Measurements from ENCODE around the gene LTC4S. TPM values are rescaled to one million over a fixed set of nuclear protein-coding genes. Genes with fewer than 3 reads are reported as not detected.
A peak's percentile ranks its signal among the peaks of the same experiment; 100 is the strongest.
"Not testable (repeated sequence)": the region's sequence is repeated elsewhere in the genome, so short reads cannot be mapped to it uniquely, and the experiment has no call there.

The LTC4S gene
- total RNA-seq, 1 donor: 3.3 TPM

DNA sequence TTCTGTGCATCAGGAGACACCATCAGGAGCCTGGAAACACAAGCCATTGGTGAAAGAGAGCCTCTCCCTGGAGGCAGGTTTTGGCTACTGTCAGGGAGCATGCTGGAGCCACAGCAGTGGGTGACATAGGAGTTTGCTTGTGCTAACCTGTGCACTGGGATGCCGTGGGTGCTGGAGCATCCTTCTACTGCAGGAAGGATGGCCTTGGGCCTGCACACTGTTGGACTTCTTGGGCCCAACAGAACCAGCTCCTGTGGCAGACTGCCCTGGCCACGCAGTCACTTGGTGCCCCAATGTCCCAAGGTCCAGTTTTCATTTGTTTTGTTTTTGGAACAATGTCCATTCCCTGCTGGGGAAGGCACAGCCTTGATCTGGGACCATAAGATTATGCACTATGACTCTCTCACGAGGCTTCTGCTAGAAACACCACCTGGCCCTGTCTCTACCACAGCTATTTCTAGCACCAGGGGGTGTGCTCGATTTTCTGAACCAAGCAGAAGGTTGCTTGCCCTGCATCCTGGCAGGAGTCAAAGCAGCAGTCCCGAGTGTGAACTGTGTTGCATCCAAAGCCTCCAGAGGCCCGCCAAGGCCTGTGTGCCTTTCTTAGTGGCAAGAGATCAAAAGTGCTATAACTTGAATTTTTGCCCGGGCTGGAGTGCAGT lies 5.5 kb upstream of the LTC4S start:
- no peak for TF ChIP-seq CTCF (IDR thresholded peaks at IDR 0.05; ENCODE audit: insufficient read depth, low read length)
- no peak overlapping the region for H3K4me3 ChIP-seq (ENCODE audit: low read depth, low read length)
- no peak for DNase-seq (ENCODE audit: low read depth)

DNA sequence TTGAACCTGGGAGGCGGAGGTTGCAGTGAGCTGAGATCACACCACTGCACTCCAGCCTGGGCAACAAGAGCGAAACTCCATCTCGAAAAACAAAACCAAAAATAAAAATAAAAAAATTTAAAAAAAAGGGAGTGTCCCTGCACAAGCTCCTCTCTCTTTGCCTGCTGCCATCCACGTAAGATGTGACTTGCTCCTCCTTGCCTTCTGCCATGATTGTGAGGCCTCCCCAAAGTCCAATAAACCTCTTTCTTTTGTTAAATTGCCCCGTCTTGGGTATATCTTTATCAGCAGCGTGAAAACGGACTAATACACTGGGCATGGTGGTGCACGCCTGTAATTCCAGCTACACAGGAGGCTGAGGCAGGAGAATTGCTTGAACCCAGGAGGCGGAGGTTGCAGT lies 4.5 kb upstream of the LTC4S start:
- not testable (repeated sequence) for DNase-seq (ENCODE audit: low read depth); H3K4me3 ChIP-seq (ENCODE audit: low read depth, low read length)

- DNase-seq (ENCODE audit: low read depth): no peak
- TF ChIP-seq CTCF (IDR thresholded peaks at IDR 0.05; ENCODE audit: insufficient read depth, low read length): no peak
Observed at GRCh38 chr5:179791881-179792611, 1.7 kb upstream of the LTC4S start.

DNA sequence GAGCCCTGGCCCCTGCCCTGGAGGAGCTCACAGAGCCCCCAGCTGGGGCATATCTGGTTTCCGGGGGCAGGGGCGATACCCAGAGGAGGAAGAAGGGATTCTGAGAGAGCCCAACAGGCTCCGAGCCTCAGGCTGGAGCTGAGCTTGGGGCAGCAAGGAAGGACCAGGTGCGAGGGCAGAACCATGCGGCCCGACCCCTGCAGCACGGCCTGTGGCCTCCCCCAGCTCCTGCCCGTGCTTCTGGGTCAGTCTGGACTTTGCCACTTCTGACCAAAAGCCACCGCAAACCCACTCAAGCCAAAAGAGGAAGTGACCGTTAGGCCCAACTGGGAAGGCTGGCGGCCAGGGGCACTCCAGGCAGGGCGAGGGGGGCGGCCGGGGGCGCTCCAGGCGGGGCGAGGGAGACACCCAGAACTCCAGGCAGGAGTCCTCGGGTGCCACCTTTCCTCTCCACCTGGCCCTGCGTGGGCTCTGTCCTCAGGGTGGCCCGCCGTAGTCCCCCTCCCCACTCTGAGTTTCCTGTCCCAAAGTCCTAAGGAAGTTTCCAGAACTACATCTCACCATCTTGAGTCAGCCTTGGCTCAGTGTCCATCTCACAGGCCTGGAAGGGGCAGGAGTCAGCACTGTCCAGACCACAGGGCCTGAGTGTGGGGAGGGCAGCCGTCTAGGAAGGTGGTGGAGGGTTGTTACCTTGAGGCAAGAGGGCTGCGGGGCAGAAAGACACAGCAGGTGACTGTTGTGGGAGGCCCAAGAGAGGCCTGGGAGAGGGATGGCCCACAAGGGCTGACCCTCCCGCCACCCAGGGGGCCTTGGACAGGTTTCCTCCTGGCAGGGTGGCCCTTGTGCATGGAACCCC lies 946 bp upstream of the LTC4S start:
- TF ChIP-seq CTCF (IDR thresholded peaks at IDR 0.05; ENCODE audit: insufficient read depth, low read length): no peak
- no peak overlapping the region for H3K4me3 ChIP-seq (ENCODE audit: low read depth, low read length)
- DNase-seq (ENCODE audit: low read depth): peak; percentile 37

More at GRCh38 chr5:179791881-179792611, 1.7 kb upstream of the LTC4S start:
- H3K4me3 ChIP-seq (ENCODE audit: low read depth, low read length): no peak overlapping the region

DNA sequence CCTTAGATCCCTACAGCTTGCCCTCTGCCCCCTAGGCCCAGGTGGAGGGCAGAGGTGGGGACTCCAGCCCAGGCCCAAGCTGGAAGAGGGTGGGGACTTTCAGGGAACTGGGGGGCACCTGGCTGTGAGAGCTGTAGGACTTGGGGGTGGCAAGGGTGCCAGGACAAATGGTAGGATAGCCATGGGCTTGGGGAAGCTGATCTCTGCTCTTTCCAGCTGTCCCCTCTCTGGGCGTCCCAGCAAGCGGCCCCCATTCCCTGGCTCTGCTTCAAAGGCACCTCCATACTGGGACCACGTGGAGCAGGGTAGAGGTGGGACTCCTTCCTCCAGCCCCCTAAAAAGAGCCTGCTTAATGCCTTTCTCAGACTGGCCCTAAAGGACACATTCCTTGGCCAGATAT lies 385 bp downstream of the LTC4S start:
- TF ChIP-seq CTCF (IDR thresholded peaks at IDR 0.05; ENCODE audit: insufficient read depth, low read length): no peak
- DNase-seq (ENCODE audit: low read depth): no peak
- H3K4me3 ChIP-seq (ENCODE audit: low read depth, low read length): peak overlapping the region; percentile 53

DNA sequence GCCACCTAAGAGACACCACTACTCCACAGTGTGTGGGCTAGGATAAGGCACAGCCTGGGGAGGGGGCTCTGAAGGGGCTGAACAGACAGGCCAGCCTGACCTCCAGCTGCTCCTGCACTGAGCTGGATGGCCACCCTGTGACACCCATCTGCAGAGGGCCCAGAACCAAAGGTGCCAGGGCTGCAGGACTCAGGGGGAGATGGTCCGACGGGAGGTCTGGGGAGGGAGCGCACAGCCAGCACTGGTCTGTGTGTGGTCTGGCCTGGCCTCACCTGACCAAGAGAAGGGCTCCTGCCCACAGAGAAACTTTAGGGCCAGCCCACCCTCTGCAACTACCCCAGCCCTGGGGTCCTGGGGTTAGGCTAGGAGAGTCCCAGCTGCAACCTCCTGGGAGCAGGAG lies 789 bp downstream of the LTC4S start:
- H3K4me3 ChIP-seq (ENCODE audit: low read depth, low read length): peak overlapping the region; percentile 53
- no peak for DNase-seq (ENCODE audit: low read depth)
- no peak for TF ChIP-seq CTCF (IDR thresholded peaks at IDR 0.05; ENCODE audit: insufficient read depth, low read length)

Data from fibroblast of the aortic adventitia (primary cell).